NB4 (cell line): ENCODE measurements around the gene EXOC4.

Experiments
- DNase-seq: peaks from one replicate; pipeline ENCODE4 v3.0.0; 2010; ENCODE audit warnings: low read depth
- H3K4me3 ChIP-seq: one replicate; pipeline ENCODE4 v1.5.1; 2011; ENCODE audit warnings: mild to moderate bottlenecking, low read depth, low read length, moderate library complexity
- MAX ChIP-seq: IDR thresholded peaks from 2 replicates; pipeline ENCODE4 v1.6.1; 2011; ENCODE audit warnings: low read depth, low read length
- MYC ChIP-seq: IDR thresholded peaks from 2 replicates; pipeline ENCODE4 v1.6.1; 2011; ENCODE audit warnings: low read depth, low read length
- POLR2A ChIP-seq: IDR thresholded peaks from 2 replicates; pipeline ENCODE4 v1.6.1; 2011; ENCODE audit warnings: mild to moderate bottlenecking; ENCODE audit not compliant: insufficient read length; ENCODE audit errors: extremely low read depth
- TF ChIP-seq, protein P1 (sequence below): IDR thresholded peaks from one replicate; pipeline ENCODE4 v1.5.1; 2012; ENCODE audit warnings: low read depth, low read length

The EXOC4 gene

DNA sequence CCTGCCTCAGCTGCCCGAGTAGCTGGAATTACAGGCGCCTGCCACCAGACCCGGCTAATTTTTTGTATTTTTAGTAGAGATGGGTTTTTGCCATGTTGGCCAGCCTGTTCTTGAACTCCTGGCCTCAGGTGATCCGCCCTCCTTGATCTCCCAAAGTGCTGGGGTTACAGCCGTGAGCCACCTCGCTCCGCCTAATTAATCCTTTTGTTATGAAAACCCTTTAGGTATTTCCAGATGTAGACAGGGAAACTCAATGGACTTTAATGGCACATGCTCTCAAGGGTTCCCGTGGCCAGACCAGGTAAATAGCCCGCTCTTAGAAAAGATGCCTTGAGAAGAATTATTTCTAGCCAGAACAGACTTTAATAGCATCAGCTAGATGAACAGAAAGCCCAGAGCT lies 19.7 kb upstream of the EXOC4 start:
- DNase-seq, result no peak
- no peak overlapping the region for H3K4me3 ChIP-seq
- TF ChIP-seq MYC (no peak), POLR2A (no peak), MAX (no peak)
- TF ChIP-seq, protein P1, sequence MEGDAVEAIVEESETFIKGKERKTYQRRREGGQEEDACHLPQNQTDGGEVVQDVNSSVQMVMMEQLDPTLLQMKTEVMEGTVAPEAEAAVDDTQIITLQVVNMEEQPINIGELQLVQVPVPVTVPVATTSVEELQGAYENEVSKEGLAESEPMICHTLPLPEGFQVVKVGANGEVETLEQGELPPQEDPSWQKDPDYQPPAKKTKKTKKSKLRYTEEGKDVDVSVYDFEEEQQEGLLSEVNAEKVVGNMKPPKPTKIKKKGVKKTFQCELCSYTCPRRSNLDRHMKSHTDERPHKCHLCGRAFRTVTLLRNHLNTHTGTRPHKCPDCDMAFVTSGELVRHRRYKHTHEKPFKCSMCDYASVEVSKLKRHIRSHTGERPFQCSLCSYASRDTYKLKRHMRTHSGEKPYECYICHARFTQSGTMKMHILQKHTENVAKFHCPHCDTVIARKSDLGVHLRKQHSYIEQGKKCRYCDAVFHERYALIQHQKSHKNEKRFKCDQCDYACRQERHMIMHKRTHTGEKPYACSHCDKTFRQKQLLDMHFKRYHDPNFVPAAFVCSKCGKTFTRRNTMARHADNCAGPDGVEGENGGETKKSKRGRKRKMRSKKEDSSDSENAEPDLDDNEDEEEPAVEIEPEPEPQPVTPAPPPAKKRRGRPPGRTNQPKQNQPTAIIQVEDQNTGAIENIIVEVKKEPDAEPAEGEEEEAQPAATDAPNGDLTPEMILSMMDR, result no peak

GRCh38 chr7:133234961-133235875 lies 17.7 kb upstream of the EXOC4 start:
- no peak for DNase-seq
- TF ChIP-seq, protein P1, result no peak
- TF ChIP-seq MYC (no peak), POLR2A (no peak), MAX (no peak)
- no peak overlapping the region for H3K4me3 ChIP-seq

DNA sequence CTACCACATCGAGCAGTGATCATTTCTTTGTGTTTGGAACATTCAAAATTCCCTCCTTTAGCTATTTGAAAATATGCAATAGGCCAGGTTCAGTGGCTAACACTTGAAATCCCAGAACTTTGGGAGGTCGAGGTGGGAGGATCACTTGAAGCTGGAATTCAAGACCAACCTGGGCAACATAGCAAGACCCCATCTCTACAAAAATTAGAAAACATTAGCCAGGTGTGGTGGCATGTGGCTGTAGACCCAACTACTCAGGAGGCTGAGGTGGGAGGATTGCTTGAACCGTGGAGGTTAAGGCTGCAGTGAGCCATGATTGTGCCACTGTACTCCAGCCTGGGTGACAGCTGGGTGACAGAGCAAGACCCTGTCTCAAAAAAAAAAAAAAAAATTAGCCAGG lies 15.3 kb upstream of the EXOC4 start:
- no peak for DNase-seq
- no peak overlapping the region for H3K4me3 ChIP-seq
- TF ChIP-seq MAX (no peak), MYC (no peak)
- TF ChIP-seq, protein P1, result no peak

DNA sequence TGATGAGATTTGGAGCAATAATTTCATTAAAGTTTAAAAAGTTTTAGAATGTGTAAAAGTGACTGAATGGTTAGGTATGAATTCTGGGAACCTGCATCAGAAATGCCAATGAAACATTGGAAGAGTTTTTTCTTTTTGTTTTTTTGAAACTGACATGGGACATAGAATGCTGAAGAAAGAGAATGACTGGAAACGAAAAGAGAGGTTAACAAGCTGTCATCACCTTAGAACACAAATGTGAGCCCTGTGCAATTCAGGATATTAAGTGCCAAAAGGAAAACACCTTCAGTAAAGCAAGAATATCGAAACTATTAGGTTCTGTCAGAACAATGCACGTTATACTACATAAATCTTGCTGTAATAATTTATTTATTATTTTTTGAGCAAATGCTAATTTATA lies 12.6 kb upstream of the EXOC4 start:
- no peak for TF ChIP-seq MAX
- TF ChIP-seq MYC, result no peak
- TF ChIP-seq POLR2A, result no peak
- TF ChIP-seq, protein P1, result no peak
- no peak overlapping the region for H3K4me3 ChIP-seq
- no peak for DNase-seq

GRCh38 chr7:133246558-133246957 lies 6.3 kb upstream of the EXOC4 start:
- H3K4me3 ChIP-seq, result no peak overlapping the region
- no peak for DNase-seq
- TF ChIP-seq POLR2A (no peak), MAX (no peak), MYC (no peak)
- TF ChIP-seq, protein P1, result no peak
